Mesendoderm (in vitro differentiated cells): ENCODE data around the gene TMEM128.
"Not testable (repeated sequence)": the region's sequence is repeated elsewhere in the genome, so short reads cannot be mapped to it uniquely, and the experiment has no call there.

ENCODE experiments used
- DNase-seq: peaks from one replicate; pipeline ENCODE4 v3.0.0; 2013
- H2AK5ac ChIP-seq: 2 replicates; pipeline ENCODE4 v1.6.1; 2013; ENCODE audit warnings: low read length, inconsistent platforms
- H2BK120ac ChIP-seq: 2 replicates; pipeline ENCODE4 v1.6.1; 2013; ENCODE audit warnings: low read depth, mild to moderate bottlenecking, low read length, moderate library complexity, mixed read lengths
- H2BK15ac ChIP-seq: replicated peaks from 2 replicates; pipeline ENCODE4 v1.6.1; 2013; ENCODE audit warnings: low read depth, mild to moderate bottlenecking, moderate library complexity
- H2BK5ac ChIP-seq: 2 replicates; pipeline ENCODE4 v1.6.1; 2013; ENCODE audit warnings: low read length, inconsistent platforms
- H3K18ac ChIP-seq: 2 replicates; pipeline ENCODE4 v1.6.1; 2013; ENCODE audit warnings: mild to moderate bottlenecking, low read length, mixed read lengths
- H3K23ac ChIP-seq: one replicate; pipeline ENCODE4 v1.6.1; 2013; ENCODE audit warnings: low read length
- H3K27ac ChIP-seq: 2 replicates; pipeline ENCODE4 v1.5.1; 2013; ENCODE audit warnings: low read depth, mild to moderate bottlenecking, inconsistent platforms, low read length, moderate library complexity
- H3K27me3 ChIP-seq: 2 replicates; pipeline ENCODE4 v1.6.1; 2013; ENCODE audit warnings: low read length, control low read depth, mild to moderate bottlenecking, inconsistent platforms; ENCODE audit not compliant: insufficient read depth, poor library complexity
- H3K36me3 ChIP-seq: 2 replicates; pipeline ENCODE4 v1.6.1; 2013; ENCODE audit warnings: low read length, inconsistent platforms; ENCODE audit not compliant: control insufficient read depth, insufficient read depth
- H3K4ac ChIP-seq: one replicate; pipeline ENCODE4 v1.6.1; 2013; ENCODE audit warnings: low read depth, mild to moderate bottlenecking, low read length, moderate library complexity
- H3K4me1 ChIP-seq: 2 replicates; pipeline ENCODE4 v1.6.1; 2013; ENCODE audit warnings: low read depth, low read length, inconsistent platforms; ENCODE audit not compliant: control insufficient read depth
- H3K4me2 ChIP-seq: 2 replicates; pipeline ENCODE4 v1.6.1; 2013; ENCODE audit warnings: low read length
- H3K4me3 ChIP-seq: 2 replicates; pipeline ENCODE4 v1.5.1; 2013; ENCODE audit warnings: mild to moderate bottlenecking, low read length
- H3K56ac ChIP-seq: one replicate; pipeline ENCODE4 v1.6.1; 2013; ENCODE audit warnings: low read length
- H3K79me1 ChIP-seq: 2 replicates; pipeline ENCODE4 v1.6.1; 2013; ENCODE audit warnings: low read length, inconsistent platforms
- H3K79me2 ChIP-seq: 2 replicates; pipeline ENCODE4 v1.6.1; 2013; ENCODE audit warnings: mild to moderate bottlenecking, low read length; ENCODE audit not compliant: control insufficient read depth, insufficient read depth
- H3K9ac ChIP-seq: 2 replicates; pipeline ENCODE4 v1.6.1; 2013; ENCODE audit warnings: low read length, inconsistent platforms
- H4K5ac ChIP-seq: one replicate; pipeline ENCODE4 v1.6.1; 2013; ENCODE audit warnings: low read length
- H4K8ac ChIP-seq: one replicate; pipeline ENCODE4 v1.6.1; 2013; ENCODE audit warnings: low read depth, mild to moderate bottlenecking, control low read depth, low read length, moderate library complexity
- WGBS: extraction: QIAGEN DNeasy Blood & Tissue Kit; methylation state at CpG from one replicate; pipeline ENCODE4 v1.1.7; 2013; ENCODE audit warnings: low lambda C conversion rate, missing lambda C conversion rate; ENCODE audit not compliant: insufficient coverage; ENCODE audit errors: extremely low coverage; 5-methylcytosine and 5-hydroxymethylcytosine counted together

TMEM128 gene

DNA sequence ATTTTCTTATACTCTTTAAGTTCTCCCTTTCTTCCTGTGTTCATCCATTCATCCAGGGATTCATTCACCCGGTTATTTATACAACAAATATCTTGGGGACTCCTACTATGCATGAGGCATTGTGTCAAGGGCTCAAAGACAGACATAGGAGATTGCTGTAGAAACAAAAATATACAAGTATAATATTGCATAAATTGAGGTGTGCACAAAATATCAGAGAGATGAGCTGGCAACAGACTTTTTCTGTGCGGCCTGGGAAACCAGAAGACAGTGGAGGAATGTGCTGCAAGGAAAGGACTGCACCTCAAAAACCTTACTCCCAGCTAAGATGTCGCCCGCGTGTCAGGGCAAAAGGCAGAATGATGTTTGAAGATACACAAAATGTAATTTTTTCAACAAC is 30.9 kb downstream of the TMEM128 start:
- H3K4me1 ChIP-seq: no peaks in the 10 kb centered on the region
- no peak overlapping the region for H4K5ac ChIP-seq
- DNase-seq: no peak
- no peaks in the 10 kb centered on the region for H3K27me3 ChIP-seq
- H3K9ac ChIP-seq: no peak overlapping the region
- no peak overlapping the region for H2BK120ac ChIP-seq
- H3K79me1 ChIP-seq: no peaks in the 10 kb centered on the region
- no peak overlapping the region for H2AK5ac ChIP-seq
- no peak overlapping the region for H3K56ac ChIP-seq
- no peak overlapping the region for H3K23ac ChIP-seq
- H3K27ac ChIP-seq: no peak overlapping the region
- no peak overlapping the region for H4K8ac ChIP-seq
- WGBS: no CpG with 5 or more reads among the region's 5 CpGs
- H3K36me3 ChIP-seq: no peaks in the 10 kb centered on the region
- H3K4ac ChIP-seq: no peak overlapping the region
- H2BK15ac ChIP-seq: no peak overlapping the region
- H3K4me2 ChIP-seq: no peak overlapping the region
- H3K18ac ChIP-seq: no peak overlapping the region
- H3K79me2 ChIP-seq: no peaks in the 10 kb centered on the region
- no peak overlapping the region for H2BK5ac ChIP-seq
- no peak overlapping the region for H3K4me3 ChIP-seq

DNA sequence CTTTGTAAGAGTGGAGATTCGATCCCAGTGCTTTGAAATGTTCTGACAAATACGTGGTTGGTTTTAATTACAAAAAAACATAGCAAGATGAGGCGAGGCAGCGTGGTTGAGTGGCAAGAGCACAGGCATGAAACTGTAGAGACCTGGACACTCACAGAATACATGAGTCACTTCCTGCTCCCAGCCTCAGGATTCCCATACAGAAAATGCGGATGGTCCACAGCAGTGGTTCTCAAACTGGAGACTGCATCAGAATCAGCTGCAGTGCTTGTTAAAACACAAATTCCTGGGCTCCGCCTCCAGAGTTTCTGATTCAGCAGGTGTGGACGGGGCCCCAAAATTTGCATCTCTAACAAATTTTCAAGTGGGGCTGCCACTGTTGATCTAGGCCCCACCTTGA is 31.4 kb downstream of the TMEM128 start:
- peak; percentile 26 for DNase-seq

DNA sequence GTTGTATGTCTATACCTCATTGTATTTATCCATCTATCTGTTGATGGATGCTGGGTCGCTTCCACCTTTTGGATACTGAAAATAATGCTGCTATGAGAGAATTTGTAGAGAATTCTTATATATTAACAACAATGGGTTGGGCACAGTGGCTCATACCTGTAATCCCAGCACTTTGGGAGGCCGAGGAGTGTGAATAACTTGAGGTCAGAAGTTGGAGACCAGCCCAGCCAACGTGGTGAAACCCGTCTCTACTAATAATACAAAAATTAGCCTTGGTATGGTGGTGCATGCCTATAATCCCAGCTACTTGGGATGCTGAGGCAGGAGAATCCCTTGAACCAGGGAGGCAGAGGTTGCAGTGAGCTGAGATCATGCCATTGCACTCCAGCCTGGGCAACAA is 34.3 kb downstream of the TMEM128 start:
- H3K79me1 ChIP-seq, H3K18ac ChIP-seq, H3K4me2 ChIP-seq, H3K9ac ChIP-seq, H3K4me3 ChIP-seq, H2BK5ac ChIP-seq, H3K56ac ChIP-seq, DNase-seq, H2BK120ac ChIP-seq, H4K8ac ChIP-seq, H3K27me3 ChIP-seq, H3K36me3 ChIP-seq, H3K4ac ChIP-seq, H3K79me2 ChIP-seq, H2BK15ac ChIP-seq, H4K5ac ChIP-seq, H2AK5ac ChIP-seq, H3K27ac ChIP-seq, H3K23ac ChIP-seq, H3K4me1 ChIP-seq: not testable (repeated sequence)
- WGBS: no CpG with 5 or more reads among the region's 4 CpGs

More for the DNA sequence above, 31.4 kb downstream of the TMEM128 start:
- Histone ChIP-seq H4K5ac (no peak overlapping the region), H4K8ac (no peak overlapping the region), H3K4me2 (no peak overlapping the region), H3K9ac (no peak overlapping the region), H2BK120ac (no peak overlapping the region), H2BK15ac (no peak overlapping the region), H3K18ac (no peak overlapping the region), H2BK5ac (no peak overlapping the region), H3K27me3 (no peaks in the 10 kb centered on the region), H3K79me2 (no peaks in the 10 kb centered on the region), H2AK5ac (no peak overlapping the region), H3K36me3 (no peaks in the 10 kb centered on the region), H3K4me1 (no peaks in the 10 kb centered on the region), H3K4ac (no peak overlapping the region), H3K23ac (no peak overlapping the region), H3K4me3 (no peak overlapping the region), H3K56ac (no peak overlapping the region), H3K79me1 (no peaks in the 10 kb centered on the region), H3K27ac (no peak overlapping the region)
- no CpG with 5 or more reads among the region's 7 CpGs for WGBS

DNA sequence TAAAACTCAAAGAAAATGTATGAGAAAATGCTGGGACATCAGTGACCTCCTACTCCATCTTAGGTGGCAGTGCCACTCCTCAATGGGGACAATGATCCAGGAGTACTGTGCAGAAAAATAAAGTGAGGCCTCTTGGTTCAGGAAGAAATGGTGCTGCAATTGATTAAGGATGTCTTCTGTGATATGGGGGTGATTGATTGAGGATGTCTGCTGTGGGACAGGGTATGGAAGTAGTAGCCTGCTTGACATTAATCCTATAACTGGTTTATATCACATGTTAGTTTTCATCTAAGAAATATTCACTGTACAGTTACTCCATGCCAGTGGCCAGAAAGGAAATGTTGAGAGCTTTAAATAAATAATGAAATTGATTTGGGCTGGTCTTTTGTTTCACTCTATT is 41.8 kb downstream of the TMEM128 start:
- no peak overlapping the region for H3K4ac ChIP-seq
- no peak overlapping the region for H2BK15ac ChIP-seq
- no peaks in the 10 kb centered on the region for H3K79me2 ChIP-seq
- H3K4me3 ChIP-seq: no peak overlapping the region
- H2AK5ac ChIP-seq: no peak overlapping the region
- DNase-seq: no peak
- no peaks in the 10 kb centered on the region for H3K27me3 ChIP-seq
- no peaks in the 10 kb centered on the region for H3K4me1 ChIP-seq
- H3K23ac ChIP-seq: no peak overlapping the region
- no peak overlapping the region for H4K8ac ChIP-seq
- H3K79me1 ChIP-seq: no peaks in the 10 kb centered on the region
- no peak overlapping the region for H3K18ac ChIP-seq
- no peak overlapping the region for H3K4me2 ChIP-seq
- H4K5ac ChIP-seq: no peak overlapping the region
- no peak overlapping the region for H3K56ac ChIP-seq
- H2BK120ac ChIP-seq: no peak overlapping the region
- no peak overlapping the region for H2BK5ac ChIP-seq
- no peak overlapping the region for H3K9ac ChIP-seq
- no peaks in the 10 kb centered on the region for H3K36me3 ChIP-seq
- no peak overlapping the region for H3K27ac ChIP-seq

DNA sequence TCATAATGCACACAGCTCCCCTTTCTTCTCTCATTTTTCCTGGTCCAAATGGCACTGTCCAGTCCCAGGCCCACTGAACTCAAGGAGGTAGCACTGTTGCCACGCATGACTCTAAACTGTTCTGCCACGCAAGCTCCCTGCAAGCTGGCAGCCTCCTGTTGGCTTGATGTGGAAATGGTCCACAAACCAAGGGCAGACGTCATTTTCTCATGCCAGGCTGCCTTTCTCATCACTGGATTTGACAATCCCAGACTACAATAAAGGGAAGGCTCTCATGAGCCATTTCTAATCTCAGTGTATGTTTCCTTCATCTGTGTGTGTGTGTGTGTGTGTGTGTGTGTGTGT is 43.6 kb downstream of the TMEM128 start:
- Histone ChIP-seq H3K36me3 (no peaks in the 10 kb centered on the region), H2BK5ac (no peak overlapping the region), H2BK15ac (no peak overlapping the region), H3K4me3 (no peak overlapping the region), H3K23ac (no peak overlapping the region), H3K79me1 (no peaks in the 10 kb centered on the region), H3K9ac (no peak overlapping the region), H3K27ac (no peak overlapping the region), H3K27me3 (no peaks in the 10 kb centered on the region), H4K8ac (no peak overlapping the region), H3K4ac (no peak overlapping the region), H3K4me2 (no peak overlapping the region), H3K4me1 (no peaks in the 10 kb centered on the region), H3K56ac (no peak overlapping the region), H3K18ac (no peak overlapping the region), H2AK5ac (no peak overlapping the region), H2BK120ac (no peak overlapping the region), H3K79me2 (no peaks in the 10 kb centered on the region), H4K5ac (no peak overlapping the region)
- WGBS: no CpG with 5 or more reads among the region's 3 CpGs
- DNase-seq: no peak

DNA sequence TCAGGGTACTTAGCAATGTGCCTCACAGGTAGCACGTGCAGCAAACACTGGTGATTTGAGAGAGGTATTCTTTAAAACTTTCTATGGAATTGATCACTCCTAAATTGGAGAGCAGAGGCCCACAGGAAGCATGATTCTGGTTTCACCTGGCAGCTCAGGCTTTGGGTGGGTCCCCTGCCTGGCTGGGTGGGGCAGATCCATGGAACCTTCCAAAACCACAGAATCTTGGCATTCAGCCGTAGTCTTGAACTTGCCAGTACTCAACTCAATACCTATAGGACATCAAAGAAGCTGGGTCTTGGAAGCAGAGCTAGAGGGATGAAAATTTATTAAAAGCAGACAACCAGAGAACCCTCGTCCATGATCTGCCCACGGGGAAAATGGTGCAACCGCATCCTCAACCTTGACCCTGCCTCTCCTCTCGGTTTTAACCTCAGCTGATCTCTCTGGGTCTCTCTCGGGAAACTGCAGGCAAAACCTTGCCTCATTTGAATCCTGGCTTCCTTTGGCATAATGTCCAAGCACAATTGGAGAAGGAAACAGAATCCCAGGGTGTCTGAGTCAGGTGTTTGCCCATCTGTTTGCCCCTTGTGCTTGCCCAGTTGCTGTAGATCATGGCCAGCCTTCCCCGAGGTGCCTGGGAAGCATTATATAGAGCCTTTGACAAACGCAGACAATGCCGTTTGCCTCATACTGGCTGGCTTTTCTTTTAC is 44.2 kb downstream of the TMEM128 start:
- no peak overlapping the region for H3K4ac ChIP-seq
- DNase-seq: no peak
- no peak overlapping the region for H3K4me3 ChIP-seq
- H3K18ac ChIP-seq: no peak overlapping the region
- H4K8ac ChIP-seq: no peak overlapping the region
- H3K4me2 ChIP-seq: no peak overlapping the region
- H2BK5ac ChIP-seq: no peak overlapping the region
- no peak overlapping the region for H3K56ac ChIP-seq
- H3K27ac ChIP-seq: no peak overlapping the region
- no peaks in the 10 kb centered on the region for H3K79me2 ChIP-seq
- H2BK120ac ChIP-seq: no peak overlapping the region
- no peaks in the 10 kb centered on the region for H3K36me3 ChIP-seq
- H3K79me1 ChIP-seq: no peaks in the 10 kb centered on the region
- no peaks in the 10 kb centered on the region for H3K4me1 ChIP-seq
- no peak overlapping the region for H3K9ac ChIP-seq
- no peak overlapping the region for H3K23ac ChIP-seq
- H2BK15ac ChIP-seq: no peak overlapping the region
- H4K5ac ChIP-seq: no peak overlapping the region
- no CpG with 5 or more reads among the region's 10 CpGs for WGBS
- no peaks in the 10 kb centered on the region for H3K27me3 ChIP-seq
- no peak overlapping the region for H2AK5ac ChIP-seq
